ENCODE data around the gene DNASE1.

Gene DNASE1

DNA sequence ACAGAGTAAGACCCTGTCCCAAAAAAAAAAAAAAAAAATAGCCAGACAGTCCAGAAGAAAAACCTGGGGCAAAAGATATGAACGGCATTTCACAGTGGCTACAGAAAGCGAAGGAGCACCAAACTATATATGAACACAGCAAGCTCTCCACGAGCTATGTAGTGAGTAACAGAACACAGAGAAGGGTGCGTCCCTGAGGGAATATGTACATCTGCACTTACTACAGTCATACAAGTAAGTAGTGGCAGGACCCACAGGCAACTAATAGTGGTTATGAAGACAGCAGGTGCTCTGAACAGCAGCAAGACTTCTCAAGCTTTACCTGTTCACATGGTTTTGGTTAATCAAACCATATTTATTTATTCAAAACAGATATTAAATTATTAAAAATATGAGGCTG lies 47.0 kb downstream of the DNASE1 start:
- no peak for FAIRE-seq

GRCh38 chr16:3702082-3702481 lies 47.6 kb downstream of the DNASE1 start:
- FAIRE-seq, result no peak

DNA sequence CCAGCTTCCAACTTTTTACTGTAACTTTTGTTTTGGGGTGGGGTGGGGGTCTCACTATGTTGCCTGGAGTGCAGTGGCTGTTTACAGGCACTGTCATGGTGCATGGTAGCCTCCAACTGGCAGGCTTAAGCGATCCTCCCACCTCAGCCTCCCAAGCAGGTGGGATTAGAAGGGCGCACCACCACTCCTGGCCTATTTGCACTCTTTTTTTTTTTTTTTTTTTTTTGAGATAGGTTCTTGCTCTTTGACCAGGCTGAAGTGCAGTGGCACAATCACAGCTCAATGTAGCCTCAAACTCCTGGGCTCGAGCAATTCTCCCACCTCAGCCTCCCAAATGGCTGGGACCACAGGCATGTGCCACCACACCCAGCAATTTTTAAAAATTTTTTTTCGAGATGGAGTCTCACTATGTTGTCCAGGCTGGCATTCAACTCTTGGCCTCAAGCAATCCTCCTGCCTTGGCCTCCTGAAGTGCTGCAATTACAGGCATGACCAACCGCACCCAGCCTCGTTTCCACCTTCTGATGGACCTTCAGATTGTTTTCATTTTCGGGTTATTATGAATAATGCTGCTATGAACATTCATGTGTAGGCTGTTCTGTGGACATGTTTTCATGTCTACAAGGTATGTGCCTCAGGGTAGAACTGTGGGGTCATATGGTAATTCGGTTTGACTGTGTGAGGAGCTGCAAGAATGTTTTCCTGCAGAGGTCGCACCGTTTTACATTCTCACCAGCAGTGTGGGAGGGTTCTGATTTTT lies 51.9 kb downstream of the DNASE1 start:
- FAIRE-seq, result no peak
